ENCODE measurements around the gene RNF17. TPM values are rescaled to one million over a fixed set of nuclear protein-coding genes. Genes with fewer than 3 reads are reported as not detected.

Gene RNF17
- total and polyA plus RNA-seq, 12 donors: 0.13 to 0.14 TPM; not detected in 10

DNA sequence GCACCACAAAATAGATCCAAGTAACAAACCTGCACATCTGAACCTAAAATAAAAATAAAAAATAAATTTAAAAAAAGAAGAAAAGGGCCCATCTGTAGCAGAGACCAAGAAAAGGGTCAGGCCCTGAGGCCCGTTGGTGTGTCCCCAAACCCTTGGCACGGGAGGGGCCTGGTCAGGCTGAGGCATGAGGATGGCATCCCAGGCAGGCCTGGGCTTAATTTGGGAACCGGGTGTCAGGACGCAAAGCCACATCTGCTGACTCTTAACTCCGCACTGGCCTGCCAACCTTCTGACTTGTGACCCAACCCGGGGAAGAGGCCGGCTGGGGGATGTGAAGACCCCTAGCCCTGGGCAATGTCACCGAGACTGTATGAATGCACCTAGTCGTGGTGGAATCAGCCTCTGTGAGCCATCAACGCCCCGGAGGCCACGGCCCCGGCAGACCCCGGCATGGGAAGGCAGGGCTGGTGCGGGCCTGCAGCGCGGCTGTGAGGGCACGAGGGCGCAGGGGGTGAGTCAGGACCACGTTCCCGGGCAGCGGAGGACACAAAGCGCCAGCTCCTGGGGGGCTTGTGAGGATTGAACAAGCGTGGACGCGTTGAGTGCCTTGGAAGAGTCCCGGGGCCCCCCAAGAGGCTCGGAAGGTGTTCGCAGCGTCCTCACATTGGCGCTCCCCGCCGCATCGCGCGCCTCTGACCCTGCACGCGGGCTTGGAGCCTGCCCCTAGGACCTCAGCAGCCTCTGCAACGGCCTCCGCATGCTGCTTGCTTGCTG, 45.6 kb upstream of the RNF17 start:
- Histone ChIP-seq H3K27ac (no peak overlapping the region), H3K36me3 (no peaks in the 10 kb centered on the region), H3K4me1 (peaks cover 0 to 8% (median 0%) of the 10 kb centered on the region in 9 donors), H3K27me3 (no peaks in the 10 kb centered on the region), H3K9me3 (no peaks in the 10 kb centered on the region), H3K4me3 (no peak overlapping the region)
- TF ChIP-seq, protein P1, sequence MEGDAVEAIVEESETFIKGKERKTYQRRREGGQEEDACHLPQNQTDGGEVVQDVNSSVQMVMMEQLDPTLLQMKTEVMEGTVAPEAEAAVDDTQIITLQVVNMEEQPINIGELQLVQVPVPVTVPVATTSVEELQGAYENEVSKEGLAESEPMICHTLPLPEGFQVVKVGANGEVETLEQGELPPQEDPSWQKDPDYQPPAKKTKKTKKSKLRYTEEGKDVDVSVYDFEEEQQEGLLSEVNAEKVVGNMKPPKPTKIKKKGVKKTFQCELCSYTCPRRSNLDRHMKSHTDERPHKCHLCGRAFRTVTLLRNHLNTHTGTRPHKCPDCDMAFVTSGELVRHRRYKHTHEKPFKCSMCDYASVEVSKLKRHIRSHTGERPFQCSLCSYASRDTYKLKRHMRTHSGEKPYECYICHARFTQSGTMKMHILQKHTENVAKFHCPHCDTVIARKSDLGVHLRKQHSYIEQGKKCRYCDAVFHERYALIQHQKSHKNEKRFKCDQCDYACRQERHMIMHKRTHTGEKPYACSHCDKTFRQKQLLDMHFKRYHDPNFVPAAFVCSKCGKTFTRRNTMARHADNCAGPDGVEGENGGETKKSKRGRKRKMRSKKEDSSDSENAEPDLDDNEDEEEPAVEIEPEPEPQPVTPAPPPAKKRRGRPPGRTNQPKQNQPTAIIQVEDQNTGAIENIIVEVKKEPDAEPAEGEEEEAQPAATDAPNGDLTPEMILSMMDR (IDR thresholded peaks at IDR 0.05): no peak
- peak in 7 of 8 donors; percentile 34 to 86 (median 58) for ATAC-seq
- peak in 1 of 2 donors; percentile 18 for DNase-seq
- 85 to 86% methylated on average over 40 of the region's 40 CpGs for WGBS, 2 donors
- intact Hi-C loops (cut with DNase I): no loop called here

DNA sequence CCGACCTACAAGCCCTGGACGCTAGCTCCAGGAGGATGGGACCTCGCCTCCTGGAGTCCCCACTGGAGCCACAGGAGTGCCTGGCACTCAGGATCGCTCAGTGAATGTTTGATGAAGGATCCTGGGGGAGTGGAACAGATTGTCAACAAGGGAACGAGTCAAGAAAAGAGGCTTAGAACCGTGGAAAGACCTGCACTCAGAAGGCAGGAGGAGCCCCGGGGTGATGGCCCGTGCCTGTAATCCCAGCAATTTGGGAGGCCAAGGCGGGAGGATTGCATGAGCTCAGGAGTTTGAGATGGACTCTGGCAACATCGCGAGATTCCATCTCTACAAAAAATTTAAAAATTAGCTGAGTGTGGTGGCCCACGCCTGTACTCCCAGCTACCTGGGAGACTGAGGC, 44.8 kb upstream of the RNF17 start:
- TF ChIP-seq, protein P1 (IDR thresholded peaks at IDR 0.05): no peak
- Histone ChIP-seq H3K4me3 (no peak overlapping the region), H3K36me3 (no peaks in the 10 kb centered on the region), H3K27me3 (no peaks in the 10 kb centered on the region), H3K4me1 (peaks cover 0 to 8% (median 0%) of the 10 kb centered on the region in 9 donors), H3K9me3 (no peaks in the 10 kb centered on the region), H3K27ac (no peak overlapping the region)
- ATAC-seq (no peak), DNase-seq (no peak)
- intact Hi-C loops (cut with DNase I): no loop called here
- WGBS, 2 donors: 87% methylated on average over 12 of the region's 12 CpGs

DNA sequence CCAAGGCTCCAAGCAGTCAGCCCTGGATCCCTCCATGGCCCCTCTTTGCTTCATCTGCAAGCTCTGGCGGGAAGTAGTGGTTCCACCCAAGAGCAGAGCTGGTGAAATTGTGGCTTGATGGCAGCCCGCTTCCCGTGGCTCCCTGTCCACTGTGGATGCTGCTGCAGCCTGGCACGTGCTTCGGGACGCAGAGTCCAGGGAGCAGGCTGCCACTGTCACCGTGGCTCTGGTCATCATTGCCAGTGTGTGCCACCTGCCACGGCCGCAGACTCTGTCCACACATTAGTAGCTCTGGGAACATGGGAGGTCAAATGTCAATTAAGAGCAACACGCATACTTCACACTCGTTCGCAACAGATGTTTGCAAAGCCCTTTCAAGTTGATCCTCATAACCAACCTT, 40.8 kb upstream of the RNF17 start:
- peaks cover 0 to 10% (median 0%) of the 10 kb centered on the region in 7 donors for H3K27me3 ChIP-seq
- no peak overlapping the region for H3K4me3 ChIP-seq
- intact Hi-C loops (cut with DNase I): no loop called here
- TF ChIP-seq, protein P1 (IDR thresholded peaks at IDR 0.05): no peak
- DNase-seq (no peak), ATAC-seq (no peak)
- H3K27ac ChIP-seq: no peak overlapping the region
- 76 to 87% methylated on average over 12 of the region's 12 CpGs for WGBS, 2 donors
- H3K4me1 ChIP-seq: peaks cover 0 to 5% (median 0%) of the 10 kb centered on the region in 9 donors
- no peaks in the 10 kb centered on the region for H3K36me3 ChIP-seq
- H3K9me3 ChIP-seq: no peaks in the 10 kb centered on the region

DNA sequence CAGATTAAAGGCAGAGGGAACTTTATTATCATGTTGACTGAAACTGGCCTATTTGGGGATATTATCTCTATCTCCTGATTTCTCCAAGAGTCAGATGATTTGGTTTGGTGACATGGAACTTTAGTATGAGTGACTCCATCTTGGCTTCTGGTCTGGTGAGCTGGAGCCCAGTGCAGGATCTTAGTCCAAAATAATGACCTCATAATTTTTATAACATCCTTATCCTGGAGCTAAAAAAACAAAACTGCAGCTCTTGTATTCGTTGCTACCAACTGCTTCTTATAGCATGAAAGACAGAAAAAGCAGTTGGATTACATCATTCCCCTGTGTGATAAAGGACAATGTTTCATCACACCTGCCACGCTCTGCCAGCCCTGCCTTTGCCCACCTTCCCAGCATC, 39.3 kb upstream of the RNF17 start:
- intact Hi-C loops (cut with DNase I): loop anchor here in 6 of 10 donors (5.0 kb wide), 2 partner anchors 32 to 142 kb away; no protein-coding TSS in a partner anchor
- ATAC-seq: peak in 2 of 8 donors; percentile 40 to 46

More for the DNA sequence above, 39.3 kb upstream of the RNF17 start:
- TF ChIP-seq, protein P1 (IDR thresholded peaks at IDR 0.05): no peak
- Histone ChIP-seq H3K36me3 (no peaks in the 10 kb centered on the region), H3K27me3 (peaks cover 0 to 10% (median 0%) of the 10 kb centered on the region in 7 donors), H3K27ac (no peak overlapping the region), H3K4me1 (peaks cover 0 to 3% (median 0%) of the 10 kb centered on the region in 9 donors), H3K9me3 (no peaks in the 10 kb centered on the region), H3K4me3 (no peak overlapping the region)
- DNase-seq: no peak
- 38 to 43% methylated on average over 2 of the region's 2 CpGs for WGBS, 2 donors

Measured in heart right ventricle (tissue), 16 donors.